Endothelial cell (in vitro differentiated cells): Measurements from ENCODE around the gene AKR1B15. TPM values are rescaled to one million over a fixed set of nuclear protein-coding genes. Genes with fewer than 3 reads are reported as not detected.

Experiments
- DNase-seq: peaks from one replicate; pipeline ENCODE4 v3.0.0; 2021; ENCODE audit warnings: low spot score
- H3K27ac Mint-ChIP-seq: one replicate; pipeline ENCODE4 v1.8.0; 2021; ENCODE audit warnings: mixed read lengths, inconsistent platforms; ENCODE audit not compliant: unreplicated experiment
- H3K27me3 Mint-ChIP-seq: one replicate; pipeline ENCODE4 v1.8.0; 2021; ENCODE audit warnings: mild to moderate bottlenecking, moderate library complexity, mixed read lengths, inconsistent platforms; ENCODE audit not compliant: unreplicated experiment
- H3K36me3 Mint-ChIP-seq: one replicate; pipeline ENCODE4 v1.8.0; 2021; ENCODE audit warnings: mild to moderate bottlenecking, low read depth, mixed read lengths, inconsistent platforms; ENCODE audit not compliant: unreplicated experiment
- H3K4me1 Mint-ChIP-seq: one replicate; pipeline ENCODE4 v1.8.0; 2021; ENCODE audit warnings: mild to moderate bottlenecking, mixed read lengths, inconsistent platforms; ENCODE audit not compliant: unreplicated experiment
- H3K4me3 Mint-ChIP-seq: one replicate; pipeline ENCODE4 v1.8.0; 2021; ENCODE audit warnings: mild to moderate bottlenecking, mixed read lengths, inconsistent platforms; ENCODE audit not compliant: unreplicated experiment
- H3K9me3 Mint-ChIP-seq: one replicate; pipeline ENCODE4 v1.8.0; 2021; ENCODE audit warnings: mixed read lengths, inconsistent platforms; ENCODE audit not compliant: unreplicated experiment
- long read RNA-seq: library from polyadenylated mRNA; unstranded; transcript quantifications from one replicate; pipeline ENCODE4 v2.0.0, GENCODE V29; 2020; ENCODE audit not compliant: unreplicated experiment
- total RNA-seq: library from RNA; stranded (reverse); fragmentation: NEBNext Ultra II Directional; extraction: Animal tissue kit (Norgen Biotek cat#: 25700); gene quantifications from one replicate; pipeline ENCODE4 v1.2.1, GENCODE V29; 2021; ENCODE audit not compliant: unreplicated experiment
- TF ChIP-seq, protein P1 (sequence below): fragments of 200-600 bp; sonication (generic); IDR thresholded peaks from one replicate; pipeline ENCODE4 v1.5.0; 2021; ENCODE audit warnings: antibody characterized with exemption; ENCODE audit not compliant: unreplicated experiment

The AKR1B15 gene
- total RNA-seq, result not detected
- long read RNA-seq, result 0 reads

DNA sequence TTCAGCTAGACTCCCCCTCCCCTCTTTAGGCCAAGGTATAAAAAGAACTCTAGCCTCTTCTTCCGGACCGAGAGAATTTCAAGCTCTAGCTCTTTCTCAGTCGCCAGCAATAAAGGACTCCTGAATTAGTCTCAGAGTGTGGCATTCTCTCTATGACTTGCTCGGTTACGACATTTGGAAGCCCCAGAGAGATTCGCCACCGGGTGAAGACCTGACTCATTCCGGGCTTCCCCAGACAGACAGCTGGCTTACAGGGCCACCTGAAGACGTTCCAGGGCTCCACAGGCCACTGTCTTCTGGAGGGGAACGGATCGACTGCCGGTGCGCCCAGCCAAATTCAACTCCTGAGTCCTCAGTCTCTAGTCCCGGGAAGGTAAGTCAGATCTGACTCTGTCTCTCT is at the start of gene AKR1B15:
AKR1B15 (plus strand) TSS at position 234 of the 400 bp plus-strand sequence. CDS start 15,510 bp downstream, outside the sequence.
- Mint-ChIP-seq H3K27me3 (no peaks in the 10 kb centered on the region), H3K36me3 (no peaks in the 10 kb centered on the region), H3K9me3 (no peaks in the 10 kb centered on the region), H3K4me1 (peaks cover 11% of the 10 kb centered on the region), H3K27ac (no peak within 1 kb of the TSS), H3K4me3 (no peak within 1 kb of the TSS)
- DNase-seq, result no peak
- TF ChIP-seq, protein P1, sequence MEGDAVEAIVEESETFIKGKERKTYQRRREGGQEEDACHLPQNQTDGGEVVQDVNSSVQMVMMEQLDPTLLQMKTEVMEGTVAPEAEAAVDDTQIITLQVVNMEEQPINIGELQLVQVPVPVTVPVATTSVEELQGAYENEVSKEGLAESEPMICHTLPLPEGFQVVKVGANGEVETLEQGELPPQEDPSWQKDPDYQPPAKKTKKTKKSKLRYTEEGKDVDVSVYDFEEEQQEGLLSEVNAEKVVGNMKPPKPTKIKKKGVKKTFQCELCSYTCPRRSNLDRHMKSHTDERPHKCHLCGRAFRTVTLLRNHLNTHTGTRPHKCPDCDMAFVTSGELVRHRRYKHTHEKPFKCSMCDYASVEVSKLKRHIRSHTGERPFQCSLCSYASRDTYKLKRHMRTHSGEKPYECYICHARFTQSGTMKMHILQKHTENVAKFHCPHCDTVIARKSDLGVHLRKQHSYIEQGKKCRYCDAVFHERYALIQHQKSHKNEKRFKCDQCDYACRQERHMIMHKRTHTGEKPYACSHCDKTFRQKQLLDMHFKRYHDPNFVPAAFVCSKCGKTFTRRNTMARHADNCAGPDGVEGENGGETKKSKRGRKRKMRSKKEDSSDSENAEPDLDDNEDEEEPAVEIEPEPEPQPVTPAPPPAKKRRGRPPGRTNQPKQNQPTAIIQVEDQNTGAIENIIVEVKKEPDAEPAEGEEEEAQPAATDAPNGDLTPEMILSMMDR, result no peak

DNA sequence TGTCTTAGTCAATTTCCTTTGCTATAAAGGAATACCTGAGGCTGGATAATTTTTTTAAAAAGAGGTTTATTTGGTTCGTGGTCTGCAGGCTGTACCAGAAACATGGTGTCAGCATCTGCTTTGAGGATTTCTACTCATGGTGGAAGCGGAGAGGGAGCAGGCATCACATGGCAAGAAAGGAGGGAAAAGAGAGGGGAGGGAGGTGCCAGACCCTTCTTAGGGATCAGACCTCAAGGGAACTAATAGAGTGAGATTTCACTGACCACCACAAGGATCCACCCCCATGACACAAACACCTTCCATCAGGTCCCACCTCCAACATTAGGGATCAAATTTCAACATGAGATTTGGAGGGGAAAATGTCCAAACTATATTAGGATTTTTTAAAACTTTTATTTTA is 48.5 kb upstream of the AKR1B15 start:
- no peaks in the 10 kb centered on the region for H3K4me1 Mint-ChIP-seq
- no peak for DNase-seq
- H3K4me3 Mint-ChIP-seq, result no peak overlapping the region
- H3K27me3 Mint-ChIP-seq, result no peaks in the 10 kb centered on the region
- TF ChIP-seq, protein P1, result no peak
- no peak overlapping the region for H3K27ac Mint-ChIP-seq
- no peaks in the 10 kb centered on the region for H3K36me3 Mint-ChIP-seq
- no peaks in the 10 kb centered on the region for H3K9me3 Mint-ChIP-seq

DNA sequence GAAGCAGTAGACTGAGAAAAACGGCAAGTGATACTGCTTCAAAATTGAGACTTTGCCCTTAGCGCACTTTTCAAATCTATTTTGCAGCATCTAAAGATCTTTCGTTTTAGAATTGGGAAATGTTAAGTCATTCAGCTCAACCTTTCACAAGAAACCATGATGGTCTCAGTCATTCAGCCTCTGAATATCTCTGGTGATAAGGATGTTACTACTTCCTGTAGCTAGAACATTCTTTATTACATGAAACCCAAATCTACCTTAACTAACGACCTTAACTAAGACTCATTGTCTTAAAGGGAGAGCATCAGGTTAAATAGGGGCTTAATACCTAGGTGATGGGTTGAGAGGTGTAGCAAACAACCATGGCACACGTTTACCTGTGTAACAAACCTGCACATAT is 47.9 kb upstream of the AKR1B15 start:
- Mint-ChIP-seq H3K36me3 (no peaks in the 10 kb centered on the region), H3K27me3 (no peaks in the 10 kb centered on the region), H3K4me1 (no peaks in the 10 kb centered on the region), H3K27ac (no peak overlapping the region), H3K9me3 (no peaks in the 10 kb centered on the region), H3K4me3 (no peak overlapping the region)
- no peak for DNase-seq
- TF ChIP-seq, protein P1, result no peak

DNA sequence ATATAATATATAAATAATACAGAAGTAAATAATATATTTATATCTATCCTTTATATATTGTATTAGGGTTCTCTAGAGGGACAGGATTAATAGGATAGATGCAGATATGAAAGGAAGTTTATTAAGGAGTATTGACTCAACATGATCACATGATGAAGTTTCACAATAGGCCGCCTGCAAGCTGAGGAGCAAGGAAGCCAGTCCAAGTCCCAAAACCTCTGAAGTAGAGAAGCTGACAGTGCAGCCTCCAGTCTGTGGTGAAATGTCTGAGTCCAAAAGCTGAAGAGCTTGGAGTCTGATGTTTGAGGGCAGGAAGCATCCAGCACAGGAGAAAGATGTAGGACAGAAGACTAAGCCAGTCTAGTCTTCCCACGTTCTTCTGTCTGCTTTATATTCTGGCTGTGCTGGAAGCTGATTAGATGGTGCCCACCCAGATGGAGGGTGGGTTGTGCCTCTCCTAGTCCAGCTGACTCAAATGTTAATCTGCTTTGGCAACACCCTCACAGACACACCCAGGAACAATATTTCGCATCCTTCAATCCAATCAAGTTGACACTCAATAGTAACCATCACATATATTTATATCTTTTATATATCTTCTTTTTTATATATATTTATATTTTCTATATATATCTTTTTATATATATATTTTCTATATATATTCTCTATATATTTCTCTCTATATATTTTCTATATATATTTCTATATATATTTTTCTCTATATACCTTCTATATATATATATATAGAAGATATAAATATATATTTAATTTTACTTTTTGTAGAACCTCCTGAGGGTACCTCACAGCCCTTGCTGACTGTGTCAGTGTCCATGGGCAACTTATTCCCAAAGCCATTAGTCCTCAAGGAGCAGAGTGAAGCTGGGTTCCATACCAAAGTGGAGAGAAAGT is 46.2 kb upstream of the AKR1B15 start:
- H3K4me3 Mint-ChIP-seq, result no peak overlapping the region
- H3K9me3 Mint-ChIP-seq, result no peaks in the 10 kb centered on the region
- no peak for DNase-seq

More for the DNA sequence above, 46.2 kb upstream of the AKR1B15 start:
- TF ChIP-seq, protein P1, result no peak
- no peaks in the 10 kb centered on the region for H3K36me3 Mint-ChIP-seq
- no peaks in the 10 kb centered on the region for H3K4me1 Mint-ChIP-seq
- H3K27me3 Mint-ChIP-seq, result no peaks in the 10 kb centered on the region
- H3K27ac Mint-ChIP-seq, result no peak overlapping the region
